Measurements from ENCODE around the gene EIPR1. TPM values are rescaled to one million over a fixed set of nuclear protein-coding genes. Genes with fewer than 3 reads are reported as not detected.

Gene EIPR1
- total RNA-seq, 2 experiments from 2014 or later = 36.2 to 42.7 TPM

GRCh38 chr2:3176071-3176868, 201.3 kb downstream of the EIPR1 start:
- H3K36me3 Mint-ChIP-seq (ENCODE audit: low read depth) = peaks cover 3% of the 10 kb centered on the region
- CTCF ChIA-PET = no interaction called here
- H3K4me1 Mint-ChIP-seq = no peaks in the 10 kb centered on the region
- POLR2A ChIA-PET = no interaction called here
- H3K27me3 Mint-ChIP-seq = no peaks in the 10 kb centered on the region
- H3K4me3 Mint-ChIP-seq = no peak overlapping the region
- H3K27ac Mint-ChIP-seq = no peak overlapping the region
- H3K9me3 Mint-ChIP-seq = no peaks in the 10 kb centered on the region
- no peak for DNase-seq

GRCh38 chr2:3175568-3175955, 202.1 kb downstream of the EIPR1 start:
- Mint-ChIP-seq H3K27ac (no peak overlapping the region), H3K27me3 (no peaks in the 10 kb centered on the region), H3K4me3 (no peak overlapping the region), H3K9me3 (no peaks in the 10 kb centered on the region), H3K36me3 (ENCODE audit: low read depth) (peaks cover 3% of the 10 kb centered on the region), H3K4me1 (no peaks in the 10 kb centered on the region)
- ChIA-PET POLR2A (no interaction called here), CTCF (no interaction called here)
- no peak for DNase-seq

GRCh38 chr2:3174626-3175567, 202.7 kb downstream of the EIPR1 start:
- DNase-seq = no peak
- H3K36me3 Mint-ChIP-seq (ENCODE audit: low read depth) = peaks cover 3% of the 10 kb centered on the region
- H3K27ac Mint-ChIP-seq = no peak overlapping the region
- H3K9me3 Mint-ChIP-seq = no peaks in the 10 kb centered on the region
- H3K4me1 Mint-ChIP-seq = no peaks in the 10 kb centered on the region
- POLR2A ChIA-PET = no interaction called here
- CTCF ChIA-PET = no interaction called here
- H3K27me3 Mint-ChIP-seq = no peaks in the 10 kb centered on the region
- H3K4me3 Mint-ChIP-seq = no peak overlapping the region

GRCh38 chr2:3173031-3173430, 204.6 kb downstream of the EIPR1 start:
- CTCF ChIA-PET = no interaction called here
- no peak overlapping the region for H3K4me3 Mint-ChIP-seq
- POLR2A ChIA-PET = no interaction called here
- no peaks in the 10 kb centered on the region for H3K27me3 Mint-ChIP-seq
- no peaks in the 10 kb centered on the region for H3K4me1 Mint-ChIP-seq
- no peak for DNase-seq
- H3K27ac Mint-ChIP-seq = no peak overlapping the region
- peaks cover 3% of the 10 kb centered on the region for H3K36me3 Mint-ChIP-seq (ENCODE audit: low read depth)
- H3K9me3 Mint-ChIP-seq = no peaks in the 10 kb centered on the region

DNA sequence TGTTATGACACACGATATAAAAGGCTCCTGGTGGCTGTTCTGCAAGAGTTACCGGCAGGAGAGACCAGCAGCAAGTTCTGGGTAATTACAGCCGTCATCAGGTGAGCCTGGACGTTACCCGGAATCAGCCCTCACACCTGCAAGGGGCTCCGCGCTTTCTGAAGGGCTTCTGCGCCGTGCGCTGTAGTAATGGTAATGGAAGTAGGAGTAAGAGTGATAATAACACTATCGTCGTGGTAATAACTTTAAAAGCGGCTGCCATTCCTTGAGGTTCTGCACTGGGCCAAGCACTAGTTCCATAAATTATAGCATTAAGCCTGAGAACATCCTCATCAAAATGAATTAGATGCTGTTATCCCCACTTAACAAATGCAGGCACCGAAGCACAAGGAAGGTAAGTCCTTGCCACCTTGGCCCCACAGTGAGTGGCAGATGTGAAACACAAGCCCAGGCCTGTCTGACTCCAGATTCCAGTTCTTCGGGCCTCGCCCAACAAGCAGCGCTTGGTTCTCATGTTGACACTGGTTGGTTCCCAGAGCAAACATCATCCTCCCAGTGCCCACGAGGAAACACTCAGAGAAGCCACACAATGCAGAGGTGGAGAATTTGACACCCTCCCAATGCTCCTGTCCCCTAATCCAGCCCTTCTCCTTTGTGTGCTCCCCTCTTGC, 205.2 kb downstream of the EIPR1 start:
- POLR2A ChIA-PET = no interaction called here
- Mint-ChIP-seq H3K36me3 (ENCODE audit: low read depth) (peaks cover 3% of the 10 kb centered on the region), H3K4me1 (no peaks in the 10 kb centered on the region)

GRCh38 chr2:3171564-3172264, 205.9 kb downstream of the EIPR1 start:
- DNase-seq = no peak
- CTCF ChIA-PET = no interaction called here
- Mint-ChIP-seq H3K27ac (no peak overlapping the region), H3K36me3 (ENCODE audit: low read depth) (peaks cover 9% of the 10 kb centered on the region), H3K4me1 (no peaks in the 10 kb centered on the region), H3K4me3 (no peak overlapping the region), H3K9me3 (no peaks in the 10 kb centered on the region), H3K27me3 (no peaks in the 10 kb centered on the region)
- POLR2A ChIA-PET = no interaction called here

More for the DNA sequence above, 205.2 kb downstream of the EIPR1 start:
- CTCF ChIA-PET = no interaction called here
- H3K27ac Mint-ChIP-seq = no peak overlapping the region
- H3K9me3 Mint-ChIP-seq = no peaks in the 10 kb centered on the region
- H3K27me3 Mint-ChIP-seq = no peaks in the 10 kb centered on the region
- H3K4me3 Mint-ChIP-seq = no peak overlapping the region
- DNase-seq = no peak

DNA sequence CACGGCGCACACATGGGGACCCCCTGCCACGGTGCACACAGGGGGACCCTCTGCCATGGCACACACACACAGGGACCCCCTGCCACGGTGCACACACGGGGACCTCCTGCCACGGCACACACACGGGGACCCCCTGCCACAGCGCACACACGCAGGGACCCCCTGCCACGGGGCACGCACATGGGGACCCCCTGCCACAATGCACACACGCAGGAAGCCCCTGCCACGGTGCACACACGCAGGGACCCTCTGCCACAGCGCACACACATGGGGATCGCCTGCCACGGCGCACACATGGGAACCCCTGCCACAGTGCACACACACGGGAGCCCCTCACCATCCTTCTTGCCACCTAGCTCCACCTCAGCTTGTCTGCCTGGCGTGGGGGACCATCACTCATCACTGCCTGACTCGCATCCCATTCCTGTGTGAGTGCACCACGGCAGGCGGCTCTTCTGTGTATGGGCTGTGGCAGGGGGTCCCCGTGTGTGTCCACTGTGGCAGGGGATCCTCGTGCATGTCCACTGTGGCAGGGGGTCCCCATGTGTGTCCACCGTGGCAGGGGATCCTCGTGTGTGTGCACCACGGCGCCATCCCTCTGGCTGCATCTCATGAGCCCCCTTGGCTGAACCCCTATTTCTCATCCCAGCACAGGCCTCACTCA, 206.7 kb downstream of the EIPR1 start:
- no peak overlapping the region for H3K27ac Mint-ChIP-seq
- ChIA-PET POLR2A (no interaction called here), CTCF (no interaction called here)
- peaks cover 13% of the 10 kb centered on the region for H3K36me3 Mint-ChIP-seq (ENCODE audit: low read depth)
- DNase-seq = no peak
- no peaks in the 10 kb centered on the region for H3K27me3 Mint-ChIP-seq
- no peaks in the 10 kb centered on the region for H3K4me1 Mint-ChIP-seq
- no peak overlapping the region for H3K4me3 Mint-ChIP-seq
- no peaks in the 10 kb centered on the region for H3K9me3 Mint-ChIP-seq

- ChIA-PET POLR2A (no interaction called here), CTCF (interaction anchor here (1.0 kb wide), 1 partner anchor 10 kb away, joined by 3 read pairs; no protein-coding TSS in a partner anchor)
- Mint-ChIP-seq H3K36me3 (ENCODE audit: low read depth) (peaks cover 23% of the 10 kb centered on the region), H3K9me3 (peaks cover 10% of the 10 kb centered on the region), H3K27me3 (no peaks in the 10 kb centered on the region), H3K27ac (no peak overlapping the region), H3K4me3 (no peak overlapping the region), H3K4me1 (no peaks in the 10 kb centered on the region)
- no peak for DNase-seq
Observed at GRCh38 chr2:3169106-3169870, 208.3 kb downstream of the EIPR1 start.

GRCh38 chr2:3168230-3168891, 209.3 kb downstream of the EIPR1 start:
- Mint-ChIP-seq H3K27me3 (no peaks in the 10 kb centered on the region), H3K36me3 (ENCODE audit: low read depth) (peaks cover 27% of the 10 kb centered on the region), H3K4me1 (no peaks in the 10 kb centered on the region), H3K4me3 (no peak overlapping the region), H3K27ac (no peak overlapping the region), H3K9me3 (peaks cover 19% of the 10 kb centered on the region)
- ChIA-PET POLR2A (no interaction called here), CTCF (interaction anchor here (1.0 kb wide), 1 partner anchor 11 kb away, joined by 3 read pairs; no protein-coding TSS in a partner anchor)
- no peak for DNase-seq

GRCh38 chr2:3163401-3163800, 214.2 kb downstream of the EIPR1 start:
- no peaks in the 10 kb centered on the region for H3K27me3 Mint-ChIP-seq
- H3K36me3 Mint-ChIP-seq (ENCODE audit: low read depth) = peaks cover 36% of the 10 kb centered on the region
- no peak overlapping the region for H3K27ac Mint-ChIP-seq
- CTCF ChIA-PET = no interaction called here
- H3K4me3 Mint-ChIP-seq = no peak overlapping the region
- H3K4me1 Mint-ChIP-seq = no peaks in the 10 kb centered on the region
- peaks cover 26% of the 10 kb centered on the region for H3K9me3 Mint-ChIP-seq
- no peak for DNase-seq
- POLR2A ChIA-PET = no interaction called here

- no peak overlapping the region for H3K4me3 Mint-ChIP-seq
- H3K27ac Mint-ChIP-seq = no peak overlapping the region
- H3K27me3 Mint-ChIP-seq = no peaks in the 10 kb centered on the region
- ChIA-PET POLR2A (no interaction called here), CTCF (no interaction called here)
- no peak for DNase-seq
- peaks cover 36% of the 10 kb centered on the region for H3K36me3 Mint-ChIP-seq (ENCODE audit: low read depth)
- H3K4me1 Mint-ChIP-seq = no peaks in the 10 kb centered on the region
- H3K9me3 Mint-ChIP-seq = peaks cover 26% of the 10 kb centered on the region
Observed at GRCh38 chr2:3162442-3163077, 215.1 kb downstream of the EIPR1 start.
